ENCODE measurements around the gene ZNF394. TPM values are rescaled to one million over a fixed set of nuclear protein-coding genes. Genes with fewer than 3 reads are reported as not detected.
A peak's percentile ranks its signal among the peaks of the same experiment; 100 is the strongest.

ZNF394 gene
- total and polyA plus RNA-seq, 2 donors (not counting 3 experiments of a cell fraction or from before 2014, with no cell fraction given) = 8.6 to 22.8 TPM

DNA sequence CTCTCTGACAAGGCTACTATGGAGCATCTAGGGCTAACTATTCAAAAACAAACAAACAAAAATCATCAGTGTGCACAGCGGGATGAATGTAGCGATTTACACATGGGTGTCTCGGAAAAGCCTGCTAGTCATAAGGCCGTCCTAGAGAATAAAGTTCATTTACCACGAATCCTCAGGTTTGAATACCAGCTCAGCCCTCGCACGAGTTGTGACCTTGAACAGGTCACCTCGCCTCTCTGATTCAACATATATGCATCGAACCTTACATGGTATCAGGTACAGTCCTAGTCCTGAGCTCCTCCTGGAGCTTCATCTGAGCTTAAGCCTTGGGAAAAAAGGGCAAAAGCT is 34.7 kb downstream of the ZNF394 start:
- H3K9ac ChIP-seq (replicated peaks; ENCODE audit: extremely low read depth, insufficient read depth, low read length) = peak overlapping the region; percentile 87
- peak overlapping the region; percentile 32 to 91 (median 64) for H3K4me3 ChIP-seq (replicated peaks in 1 of 3; ENCODE audit: insufficient read depth in 1 of 3, low read depth in 1 of 3, low read length in 3 of 3)
- H4K20me1 ChIP-seq (replicated peaks; ENCODE audit: control insufficient read depth, extremely low read depth, insufficient read depth, low read length) = no peaks in the 10 kb centered on the region
- peaks cover 9% of the 10 kb centered on the region for H3K4me1 ChIP-seq (ENCODE audit: control insufficient read depth, extremely low read depth, insufficient read depth, low read length)
- CTCF ChIA-PET = no interaction called here
- H3K27me3 ChIP-seq (ENCODE audit: control insufficient read depth in 2 of 2, insufficient read depth in 2 of 2, low read length in 2 of 2) = no peaks in the 10 kb centered on the region
- peak overlapping the region; percentile 96 for H3K4me2 ChIP-seq (ENCODE audit: insufficient read depth, low read length)
- TSS peak; percentile 55 for BruUV-seq (replicated peaks)
- no peak overlapping the region for H2AFZ ChIP-seq (ENCODE audit: low read depth, low read length)
- no peaks in the 10 kb centered on the region for H3K9me3 ChIP-seq (replicated peaks; ENCODE audit: control insufficient read depth, insufficient read depth, low read length)
- no peak for DNase-seq (ENCODE audit: low read depth, low spot score)
- TF ChIP-seq POLR2AphosphoS5 (IDR thresholded peaks at IDR 0.05; ENCODE audit: insufficient read depth, low read depth, low read length) = no peak
- TF ChIP-seq JUN (IDR thresholded peaks at IDR 0.05; ENCODE audit: borderline replicate concordance, insufficient read depth, insufficient read length, low read depth) = no peak
- TF ChIP-seq, protein P1, sequence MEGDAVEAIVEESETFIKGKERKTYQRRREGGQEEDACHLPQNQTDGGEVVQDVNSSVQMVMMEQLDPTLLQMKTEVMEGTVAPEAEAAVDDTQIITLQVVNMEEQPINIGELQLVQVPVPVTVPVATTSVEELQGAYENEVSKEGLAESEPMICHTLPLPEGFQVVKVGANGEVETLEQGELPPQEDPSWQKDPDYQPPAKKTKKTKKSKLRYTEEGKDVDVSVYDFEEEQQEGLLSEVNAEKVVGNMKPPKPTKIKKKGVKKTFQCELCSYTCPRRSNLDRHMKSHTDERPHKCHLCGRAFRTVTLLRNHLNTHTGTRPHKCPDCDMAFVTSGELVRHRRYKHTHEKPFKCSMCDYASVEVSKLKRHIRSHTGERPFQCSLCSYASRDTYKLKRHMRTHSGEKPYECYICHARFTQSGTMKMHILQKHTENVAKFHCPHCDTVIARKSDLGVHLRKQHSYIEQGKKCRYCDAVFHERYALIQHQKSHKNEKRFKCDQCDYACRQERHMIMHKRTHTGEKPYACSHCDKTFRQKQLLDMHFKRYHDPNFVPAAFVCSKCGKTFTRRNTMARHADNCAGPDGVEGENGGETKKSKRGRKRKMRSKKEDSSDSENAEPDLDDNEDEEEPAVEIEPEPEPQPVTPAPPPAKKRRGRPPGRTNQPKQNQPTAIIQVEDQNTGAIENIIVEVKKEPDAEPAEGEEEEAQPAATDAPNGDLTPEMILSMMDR (IDR thresholded peaks at IDR 0.05; ENCODE audit: extremely low read depth in 1 of 2, insufficient read depth in 1 of 2, low read depth in 1 of 2, low read length in 2 of 2) = no peak
- TF ChIP-seq MYC (IDR thresholded peaks at IDR 0.05; ENCODE audit: low read depth, low read length) = no peak
- TF ChIP-seq GATA2 (IDR thresholded peaks at IDR 0.05; ENCODE audit: insufficient read depth, insufficient read length, low read depth, low read length) = no peak
- TF ChIP-seq FOS (IDR thresholded peaks at IDR 0.05; ENCODE audit: borderline replicate concordance, insufficient read depth, low read length) = no peak
- TF ChIP-seq, protein P2, sequence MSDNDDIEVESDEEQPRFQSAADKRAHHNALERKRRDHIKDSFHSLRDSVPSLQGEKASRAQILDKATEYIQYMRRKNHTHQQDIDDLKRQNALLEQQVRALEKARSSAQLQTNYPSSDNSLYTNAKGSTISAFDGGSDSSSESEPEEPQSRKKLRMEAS (IDR thresholded peaks at IDR 0.05; ENCODE audit: insufficient read depth, insufficient read length) = no peak
- dilution Hi-C loops (cut with MboI; ENCODE audit: extremely low pct_ligation_motif_present, low sequenced_read_pairs) = no loop called here
- H3K27ac ChIP-seq (ENCODE audit: insufficient read depth, low read depth, low read length) = peak overlapping the region; percentile 64
- no peaks in the 10 kb centered on the region for H3K9me1 ChIP-seq (replicated peaks; ENCODE audit: control insufficient read depth, extremely low read depth, insufficient read depth, low read length)
- peaks cover 50% of the 10 kb centered on the region for H3K79me2 ChIP-seq (ENCODE audit: control insufficient read depth, insufficient read depth, low read length)
- POLR2A ChIA-PET = interaction anchor here (0.5 kb wide), 1 partner anchor 19 kb away, joined by 6 read pairs; no protein-coding TSS in a partner anchor
- peaks cover 3 to 6% of the 10 kb centered on the region in 2 experiments for H3K36me3 ChIP-seq (ENCODE audit: control insufficient read depth in 2 of 2, extremely low read depth in 1 of 2, insufficient read depth in 2 of 2, low read length in 2 of 2)
- FAIRE-seq = peak; percentile 12
- intact Hi-C loops (cut with micrococcal nuclease) = no loop called here
